Measurements from ENCODE around the gene P2RX6.

Gene P2RX6

DNA sequence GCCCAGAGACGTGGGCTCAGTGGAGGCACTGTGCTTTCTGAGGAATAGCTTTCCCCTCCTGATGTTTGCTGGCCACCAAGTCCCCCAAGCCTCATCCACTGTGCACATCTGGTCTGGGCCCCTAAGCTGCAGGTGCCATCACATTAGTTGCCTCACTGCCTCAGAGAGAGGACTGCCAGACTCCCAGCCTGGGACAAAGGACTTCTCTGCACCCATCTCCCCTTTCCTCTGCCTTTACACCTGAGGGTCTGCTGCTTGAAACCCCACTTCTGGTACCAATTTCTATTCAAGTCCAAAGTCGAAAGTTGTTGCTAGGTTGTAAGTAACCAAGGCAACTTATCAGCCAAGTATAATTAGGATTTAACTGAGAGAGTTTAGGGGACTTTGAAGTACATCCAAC is 36.5 kb upstream of the P2RX6 start:
- TF ChIP-seq, protein P1, sequence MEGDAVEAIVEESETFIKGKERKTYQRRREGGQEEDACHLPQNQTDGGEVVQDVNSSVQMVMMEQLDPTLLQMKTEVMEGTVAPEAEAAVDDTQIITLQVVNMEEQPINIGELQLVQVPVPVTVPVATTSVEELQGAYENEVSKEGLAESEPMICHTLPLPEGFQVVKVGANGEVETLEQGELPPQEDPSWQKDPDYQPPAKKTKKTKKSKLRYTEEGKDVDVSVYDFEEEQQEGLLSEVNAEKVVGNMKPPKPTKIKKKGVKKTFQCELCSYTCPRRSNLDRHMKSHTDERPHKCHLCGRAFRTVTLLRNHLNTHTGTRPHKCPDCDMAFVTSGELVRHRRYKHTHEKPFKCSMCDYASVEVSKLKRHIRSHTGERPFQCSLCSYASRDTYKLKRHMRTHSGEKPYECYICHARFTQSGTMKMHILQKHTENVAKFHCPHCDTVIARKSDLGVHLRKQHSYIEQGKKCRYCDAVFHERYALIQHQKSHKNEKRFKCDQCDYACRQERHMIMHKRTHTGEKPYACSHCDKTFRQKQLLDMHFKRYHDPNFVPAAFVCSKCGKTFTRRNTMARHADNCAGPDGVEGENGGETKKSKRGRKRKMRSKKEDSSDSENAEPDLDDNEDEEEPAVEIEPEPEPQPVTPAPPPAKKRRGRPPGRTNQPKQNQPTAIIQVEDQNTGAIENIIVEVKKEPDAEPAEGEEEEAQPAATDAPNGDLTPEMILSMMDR (IDR thresholded peaks at IDR 0.05) = no peak

DNA sequence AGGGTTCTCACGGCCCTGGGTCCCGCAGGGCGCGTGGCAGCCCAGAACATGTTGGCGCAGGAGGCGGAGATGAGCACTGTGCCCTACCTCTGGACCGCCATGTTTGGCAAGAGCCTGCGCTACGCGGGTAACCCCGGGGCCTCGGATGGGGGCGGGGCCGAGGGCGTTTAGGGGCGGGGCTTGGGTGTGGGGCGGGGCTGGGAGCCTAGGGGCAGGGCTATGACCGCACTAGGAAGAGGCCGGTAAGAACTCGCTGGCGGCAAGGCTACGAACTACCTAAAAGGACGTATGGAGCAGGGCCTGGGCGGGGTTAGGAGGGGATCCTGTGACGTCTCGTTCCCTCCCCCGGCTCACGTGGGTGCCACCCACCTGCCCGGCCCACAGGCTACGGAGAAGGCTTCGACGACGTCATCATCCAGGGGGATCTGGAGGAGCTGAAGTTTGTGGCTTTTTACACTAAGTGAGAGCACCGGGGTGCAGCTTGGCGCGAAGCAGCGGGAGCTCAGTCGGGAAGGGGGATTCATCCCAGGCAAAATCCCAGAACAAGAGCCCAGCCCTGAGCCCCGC is 35.6 kb upstream of the P2RX6 start:
- TF ChIP-seq, protein P1 (IDR thresholded peaks at IDR 0.05) = no peak

DNA sequence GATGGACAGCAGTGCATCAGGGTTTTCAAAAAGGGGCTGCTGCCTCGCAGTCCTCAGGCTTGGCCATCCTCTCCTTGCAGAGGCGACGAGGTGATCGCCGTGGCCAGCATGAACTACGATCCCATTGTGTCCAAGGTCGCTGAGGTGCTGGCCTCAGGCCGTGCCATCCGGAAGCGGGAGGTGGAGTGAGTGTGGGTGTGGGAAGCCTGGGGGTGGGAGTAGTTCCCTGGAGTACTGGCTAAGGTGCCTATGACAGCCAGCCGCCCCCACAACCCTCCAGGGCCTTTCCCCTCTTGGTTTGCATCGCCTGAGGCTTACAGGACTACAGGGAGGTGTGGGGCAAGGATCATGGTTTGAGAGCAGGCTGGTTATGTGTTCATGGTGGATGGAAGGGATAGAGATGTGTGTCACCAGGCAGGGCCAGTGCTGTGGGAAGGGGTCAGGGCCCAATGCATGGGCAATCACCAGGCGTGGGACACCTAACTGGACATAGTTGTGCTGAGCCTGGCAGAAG is 35.0 kb upstream of the P2RX6 start:
- TF ChIP-seq, protein P1 (IDR thresholded peaks at IDR 0.05) = no peak

DNA sequence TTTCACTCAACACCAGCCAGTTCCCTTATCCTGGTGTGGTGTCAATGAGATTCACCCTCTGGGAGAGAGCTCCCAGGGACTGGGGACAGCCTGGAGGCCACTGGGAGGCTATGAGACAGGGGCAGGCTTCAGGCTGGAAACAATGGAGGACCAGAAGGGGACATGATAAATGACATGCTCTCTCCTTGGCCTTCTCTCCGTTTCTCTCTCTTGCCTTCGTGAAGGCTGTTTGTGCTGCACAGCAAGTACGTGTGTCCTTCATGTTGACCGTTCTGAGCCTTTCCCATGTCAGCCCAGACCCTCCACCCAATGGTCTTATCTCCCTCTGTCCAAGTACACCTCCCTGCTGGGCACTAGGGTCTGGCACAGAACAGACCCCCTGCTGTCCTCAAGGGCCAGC is 34.4 kb upstream of the P2RX6 start:
- TF ChIP-seq, protein P1 (IDR thresholded peaks at IDR 0.05) = no peak

DNA sequence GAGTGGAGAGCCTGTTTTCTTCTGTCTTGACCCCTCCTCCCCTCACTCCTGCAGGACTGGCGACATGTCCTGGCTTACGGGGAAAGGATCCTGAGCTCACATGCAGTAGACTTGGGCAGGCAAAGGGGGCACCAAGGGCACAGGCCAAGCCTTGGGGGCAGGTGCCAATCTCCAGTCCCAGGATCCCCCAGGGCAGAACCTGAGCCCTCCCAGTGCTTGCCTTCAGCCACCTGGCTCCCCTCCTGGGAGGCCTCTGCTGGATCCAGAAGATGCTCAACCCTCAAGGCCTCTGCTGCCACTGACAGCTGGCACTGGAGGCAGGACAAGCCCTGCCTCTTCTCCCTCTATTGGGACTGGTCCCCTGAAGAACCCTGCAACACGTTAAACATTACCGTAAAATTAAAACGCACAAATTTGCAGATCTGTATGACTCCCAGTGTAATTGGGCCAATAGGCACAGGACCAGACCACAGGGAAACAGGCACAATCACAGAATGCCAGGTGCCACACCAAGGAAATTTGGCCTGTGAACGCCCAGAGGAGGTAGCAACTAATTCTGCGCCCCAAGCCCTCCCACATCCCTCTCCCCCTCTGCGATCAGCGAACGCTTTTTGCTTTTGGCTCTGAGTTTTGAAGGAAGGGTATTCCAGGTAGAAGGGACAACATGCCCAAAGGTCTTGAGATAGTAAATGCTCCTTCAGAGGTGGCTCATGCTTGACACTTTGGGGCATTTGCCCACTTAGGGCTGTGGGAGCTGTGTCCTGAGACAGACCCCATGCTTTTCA is 33.8 kb upstream of the P2RX6 start:
- TF ChIP-seq, protein P1 (IDR thresholded peaks at IDR 0.05) = no peak

DNA sequence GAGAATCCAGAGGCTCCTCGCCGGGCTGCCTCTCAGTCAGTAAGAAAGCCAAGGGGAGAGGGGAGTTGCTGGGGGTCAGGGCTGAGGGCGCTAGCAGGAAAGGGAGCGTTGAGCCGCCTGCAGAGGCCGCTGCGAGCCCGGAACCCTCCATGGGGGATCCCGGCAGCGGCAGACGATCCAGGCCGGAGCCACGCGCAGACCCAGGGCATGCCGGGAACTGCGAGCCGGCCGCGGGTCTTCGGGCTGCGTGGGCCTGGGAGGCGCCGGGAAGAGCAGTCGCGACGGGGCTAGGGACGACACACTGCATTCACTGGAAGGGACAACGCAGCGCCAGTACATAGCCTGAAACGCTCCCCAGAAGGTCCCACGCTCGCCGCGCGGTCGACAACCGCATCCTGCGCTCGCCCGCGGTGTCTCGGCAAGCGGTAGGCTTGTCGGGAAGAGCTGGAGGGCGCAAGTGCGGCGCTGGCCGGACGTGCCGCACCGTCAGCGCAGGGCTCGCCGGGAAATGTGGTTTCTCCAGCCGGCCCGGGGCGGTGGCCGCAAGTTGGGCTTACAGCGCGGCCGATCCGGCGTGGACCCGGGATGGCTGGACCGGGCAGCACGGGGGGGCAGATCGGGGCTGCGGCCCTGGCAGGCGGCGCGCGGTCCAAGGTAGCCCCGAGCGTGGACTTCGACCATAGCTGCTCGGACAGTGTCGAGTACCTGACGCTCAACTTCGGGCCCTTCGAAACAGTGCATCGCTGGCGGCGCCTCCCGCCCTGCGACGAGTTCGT is 33.0 kb upstream of the P2RX6 start, which contains the start of gene LZTR1:
Gene LZTR1, plus strand, starts transcription at position 511 of the 776 bp plus-strand sequence. Its CDS starts 75 bp downstream, at position 586.
- TF ChIP-seq, protein P1 (IDR thresholded peaks at IDR 0.05) = peak; percentile 53

DNA sequence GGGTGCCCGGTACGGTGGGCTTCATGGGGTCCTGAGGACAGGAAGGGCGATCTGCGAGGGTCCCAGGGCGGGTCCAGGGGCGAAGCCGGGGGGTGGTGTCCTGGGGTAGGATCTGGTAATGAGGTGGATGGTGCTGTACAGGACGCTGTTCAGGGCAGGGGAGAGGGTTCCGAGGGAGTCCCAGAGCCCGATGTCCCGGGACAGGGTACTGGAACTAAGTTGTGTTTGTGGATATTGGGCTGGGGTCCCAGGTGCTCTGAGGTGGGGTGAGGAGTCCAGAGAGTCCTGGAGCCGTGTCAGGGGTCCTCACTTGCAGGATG is 32.4 kb upstream of the P2RX6 start:
- TF ChIP-seq, protein P1 (IDR thresholded peaks at IDR 0.05) = no peak

Data from LNCAP (cell line).